HepG2 (cell line): ENCODE results near the gene DDX39B. TPM values are rescaled to one million over a fixed set of nuclear protein-coding genes. Genes with fewer than 3 reads are reported as not detected.

ENCODE experiments used
- CSRNP1 ChIP-seq: sonication (generic); formaldehyde crosslinking; IDR thresholded peaks from 2 replicates; pipeline ENCODE4 v1.8.1; 2023; ENCODE audit warnings: mild to moderate bottlenecking, missing genetic modification reagents
- GLI4 ChIP-seq: sonication (generic); formaldehyde crosslinking; IDR thresholded peaks from 2 replicates; pipeline ENCODE4 v1.5.1; 2020; ENCODE audit warnings: missing genetic modification reagents, mild to moderate bottlenecking, moderate library complexity, borderline replicate concordance
- KLF16 ChIP-seq, 2 experiments: sonication (generic) in 1 of 2; formaldehyde crosslinking in 1 of 2; IDR thresholded peaks; 2 replicates each; pipeline versions ENCODE4 v1.6.1 to v1.8.0; 2016 to 2023; ENCODE audit warnings: missing genetic modification reagents in 2 of 2, missing compliant biosample characterization in 1 of 2
- MEIS1 ChIP-seq: sonication (generic); formaldehyde crosslinking; IDR thresholded peaks from 2 replicates; pipeline ENCODE4 v1.9.0; 2021; ENCODE audit warnings: mild to moderate bottlenecking, missing genetic modification reagents, moderate library complexity, borderline replicate concordance
- NR2F6 ChIP-seq, 2 experiments: IDR thresholded peaks; 2 replicates each; pipeline ENCODE4 v1.6.1; 2016; ENCODE audit warnings: antibody characterized with exemption in 1 of 2, mild to moderate bottlenecking in 1 of 2
- PBX2 ChIP-seq: IDR thresholded peaks from 2 replicates; pipeline ENCODE4 v1.6.1; 2016; ENCODE audit warnings: control low read depth
- PHF20 ChIP-seq: sonication (generic); formaldehyde crosslinking; IDR thresholded peaks from 2 replicates; pipeline ENCODE4 v1.5.0; 2020; ENCODE audit warnings: mild to moderate bottlenecking, missing genetic modification reagents
- PHF5A ChIP-seq: IDR thresholded peaks from one replicate; pipeline ENCODE4 v1.6.1; 2018; ENCODE audit warnings: low read depth, missing genetic modification reagents; ENCODE audit not compliant: unreplicated experiment
- RAD21 ChIP-seq: fragments of 450-650 bp; formaldehyde crosslinking; IDR thresholded peaks from 2 replicates; pipeline ENCODE4 v1.5.0; 2020; ENCODE audit warnings: mild to moderate bottlenecking
- RNF219 ChIP-seq: sonication (generic); formaldehyde crosslinking; IDR thresholded peaks from 2 replicates; pipeline ENCODE4 v1.5.0; 2020; ENCODE audit warnings: mild to moderate bottlenecking, missing genetic modification reagents
- SCMH1 ChIP-seq: sonication (generic); formaldehyde crosslinking; IDR thresholded peaks from 2 replicates; pipeline ENCODE4 v1.9.0; 2021; ENCODE audit warnings: missing genetic modification reagents, mild to moderate bottlenecking, borderline replicate concordance
- SSRP1 ChIP-seq: IDR thresholded peaks from 2 replicates; pipeline ENCODE4 v1.6.1; 2016; ENCODE audit warnings: control low read depth
- ZNF20 ChIP-seq: sonication (generic); formaldehyde crosslinking; IDR thresholded peaks from 2 replicates; pipeline ENCODE4 v1.4.0; 2020; ENCODE audit warnings: mild to moderate bottlenecking, moderate library complexity, missing genetic modification reagents
- ZNF263 ChIP-seq: sonication (generic); formaldehyde crosslinking; IDR thresholded peaks from 2 replicates; pipeline ENCODE4 v1.4.0; 2020; ENCODE audit warnings: missing genetic modification reagents
- ZNF430 ChIP-seq: sonication (generic); formaldehyde crosslinking; IDR thresholded peaks from 2 replicates; pipeline ENCODE4 v1.9.0; 2021; ENCODE audit warnings: mild to moderate bottlenecking, missing genetic modification reagents
- ZNF546 ChIP-seq: sonication (generic); formaldehyde crosslinking; conservative IDR thresholded peaks from 2 replicates; pipeline ENCODE4 v1.8.1; 2023; ENCODE audit warnings: mild to moderate bottlenecking, missing genetic modification reagents
- ZNF569 ChIP-seq: sonication (generic); formaldehyde crosslinking; IDR thresholded peaks from 2 replicates; pipeline ENCODE4 v1.5.0; 2020; ENCODE audit warnings: mild to moderate bottlenecking, missing genetic modification reagents, moderate library complexity, borderline replicate concordance
- ZSCAN31 ChIP-seq: sonication (generic); formaldehyde crosslinking; IDR thresholded peaks from 2 replicates; pipeline ENCODE4 v1.5.0; 2020; ENCODE audit warnings: low read depth, mild to moderate bottlenecking, missing genetic modification reagents
- polyA plus RNA-seq, 8 experiments: library from polyadenylated mRNA; depleted of rRNA in 3 of 8; stranded (reverse) in 7 of 8; unstranded in 1 of 8; fragments of >200 nt; fragmentation: Illumina TruSeq in 4 of 8; extraction: Trizol in 4 of 8; gene quantifications; 2 replicates each; pipeline versions ENCODE4 v1.2.1 to v1.2.3, GENCODE V29; 2011 to 2016; ENCODE audit warnings: low read depth in 4 of 8, missing spikeins in 1 of 8, mixed read lengths in 1 of 8; ENCODE audit not compliant: insufficient read depth in 1 of 8
- total RNA-seq, 5 experiments: library from RNA; depleted of rRNA; stranded (reverse); fragments of >200 nt; fragmentation: Illumina TruSeq; extraction: Trizol; gene quantifications; 2 replicates each; pipeline ENCODE4 v1.2.3, GENCODE V29; 2016; ENCODE audit warnings: low read depth in 1 of 5
- TF ChIP-seq, protein P1 (sequence below): sonication (generic); formaldehyde crosslinking; IDR thresholded peaks from 2 replicates; pipeline ENCODE4 v1.4.0; 2020; ENCODE audit warnings: missing genetic modification reagents
- TF ChIP-seq, protein P2 (sequence below): sonication (generic); formaldehyde crosslinking; IDR thresholded peaks from 2 replicates; pipeline ENCODE4 v1.8.0; 2022; ENCODE audit warnings: low read depth, missing genetic modification reagents

DDX39B gene
- total and polyA plus RNA-seq, 2 of the 13 experiments (the other 11 are each of a cell fraction or from before 2014, with no cell fraction given): 570 to 678 TPM

DNA sequence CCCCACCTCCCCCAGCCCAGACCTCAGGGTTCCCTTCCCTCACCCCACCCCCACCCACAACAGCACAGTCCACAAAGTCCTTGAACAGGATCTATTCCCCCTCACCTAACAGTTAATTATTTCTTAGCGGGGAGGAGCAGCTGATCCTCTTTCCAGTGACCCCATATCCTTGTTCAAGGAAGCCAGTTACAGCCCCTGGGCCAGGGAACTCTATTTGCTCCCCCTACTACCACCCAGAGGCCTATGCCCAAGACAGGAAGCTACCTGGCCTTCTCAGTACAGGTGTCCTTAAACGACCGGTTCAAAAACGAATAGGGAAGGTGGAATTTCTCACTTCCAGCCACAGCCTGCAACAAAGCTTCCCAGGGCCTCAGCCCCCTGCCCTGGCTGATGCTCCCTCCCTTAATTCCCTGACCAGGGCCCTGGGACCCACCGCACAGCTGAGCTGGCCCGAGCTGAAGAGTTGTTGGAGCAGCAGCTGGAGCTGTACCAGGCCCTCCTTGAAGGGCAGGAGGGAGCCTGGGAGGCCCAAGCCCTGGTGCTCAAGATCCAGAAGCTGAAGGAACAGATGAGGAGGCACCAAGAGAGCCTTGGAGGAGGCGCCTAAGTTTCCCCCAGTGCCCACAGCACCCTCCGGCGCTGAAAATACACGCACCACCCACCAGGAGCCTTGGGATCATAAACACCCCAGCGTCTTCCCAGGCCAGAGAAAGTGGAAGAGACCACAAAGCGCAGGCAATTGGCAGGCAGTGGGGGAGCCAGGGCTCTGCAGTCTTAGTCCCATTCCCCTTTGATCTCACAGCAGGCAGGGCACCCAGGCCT is 12.3 kb downstream of the DDX39B start (continued):
- TF ChIP-seq PHF5A (CRISPR knock-in tag) (peak; percentile 68), ZNF20 (no peak), PHF20 (CRISPR knock-in tag) (no peak), CSRNP1 (CRISPR knock-in tag) (0 out of 2 replicates have a peak, but pooled peaks have one; percentile 31), SSRP1 (peak; percentile 20; the same call in 1 of the 2 replicates), PBX2 (CRISPR knock-in tag) (no peak), RNF219 (CRISPR knock-in tag) (no peak), SCMH1 (CRISPR knock-in tag) (no peak), NR2F6 (IDR thresholded peaks at IDR 0.05) (no peak), NR2F6 (CRISPR knock-in tag; IDR thresholded peaks at IDR 0.05) (peak; percentile 33; the same call in 1 of the 2 replicates), GLI4 (CRISPR knock-in tag) (no peak), ZSCAN31 (no peak), ZNF430 (CRISPR knock-in tag) (no peak), ZNF263 (CRISPR knock-in tag) (no peak), KLF16 (CRISPR knock-in tag; IDR thresholded peaks at IDR 0.05) (peak in 1 of 2 experiments; percentile 63; a peak in 2 of 4 replicates), MEIS1 (CRISPR knock-in tag) (no peak), RAD21 (no peak), ZNF569 (CRISPR knock-in tag) (peak; percentile 68; the same call in 1 of the 2 replicates), ZNF546 (peak; percentile 71; the same call in 1 of the 2 replicates)
- TF ChIP-seq, protein P1, sequence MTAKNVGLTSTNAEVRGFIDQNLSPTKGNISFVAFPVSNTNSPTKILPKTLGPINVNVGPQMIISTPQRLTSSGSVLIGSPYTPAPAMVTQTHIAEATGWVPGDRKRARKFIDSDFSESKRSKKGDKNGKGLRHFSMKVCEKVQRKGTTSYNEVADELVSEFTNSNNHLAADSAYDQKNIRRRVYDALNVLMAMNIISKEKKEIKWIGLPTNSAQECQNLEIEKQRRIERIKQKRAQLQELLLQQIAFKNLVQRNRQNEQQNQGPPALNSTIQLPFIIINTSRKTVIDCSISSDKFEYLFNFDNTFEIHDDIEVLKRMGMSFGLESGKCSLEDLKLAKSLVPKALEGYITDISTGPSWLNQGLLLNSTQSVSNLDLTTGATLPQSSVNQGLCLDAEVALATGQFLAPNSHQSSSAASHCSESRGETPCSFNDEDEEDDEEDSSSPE (CRISPR knock-in tag): no peak
- TF ChIP-seq, protein P2, sequence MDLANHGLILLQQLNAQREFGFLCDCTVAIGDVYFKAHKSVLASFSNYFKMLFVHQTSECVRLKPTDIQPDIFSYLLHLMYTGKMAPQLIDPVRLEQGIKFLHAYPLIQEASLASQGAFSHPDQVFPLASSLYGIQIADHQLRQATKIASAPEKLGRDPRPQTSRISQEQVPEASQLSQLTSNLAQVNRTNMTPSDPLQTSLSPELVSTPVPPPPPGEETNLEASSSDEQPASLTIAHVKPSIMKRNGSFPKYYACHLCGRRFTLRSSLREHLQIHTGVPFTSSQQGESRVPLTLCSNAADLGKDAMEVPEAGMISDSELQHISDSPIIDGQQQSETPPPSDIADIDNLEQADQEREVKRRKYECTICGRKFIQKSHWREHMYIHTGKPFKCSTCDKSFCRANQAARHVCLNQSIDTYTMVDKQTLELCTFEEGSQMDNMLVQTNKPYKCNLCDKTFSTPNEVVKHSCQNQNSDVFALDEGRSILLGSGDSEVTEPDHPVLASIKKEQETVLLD (CRISPR knock-in tag): no peak
